ENCODE results near the gene SLC2A9.

- TF ChIP-seq CTCF (conservative IDR thresholded peaks at IDR 0.05; ENCODE audit: low read length) (no peak), EZH2phosphoT487 (IDR thresholded peaks at IDR 0.05; ENCODE audit: borderline replicate concordance, low read depth, low read length) (no peak)
These were observed 42.1 kb downstream of the SLC2A9 start for GRCh38 chr4:9979101-9979701.

All from OCI-LY7 (cell line).